HG03457 (cell line): Measurements from ENCODE around the gene GGA2.
"Not testable (repeated sequence)": the region's sequence is repeated elsewhere in the genome, so short reads cannot be mapped to it uniquely, and the experiment has no call there.

Source experiments
- ATAC-seq: cut with Tn5 transposase; IDR thresholded peaks from one replicate; pipeline ENCODE4 v1.9.1; 2021; ENCODE audit warnings: moderate number of reproducible peaks; ENCODE audit not compliant: unreplicated experiment

The GGA2 gene

DNA sequence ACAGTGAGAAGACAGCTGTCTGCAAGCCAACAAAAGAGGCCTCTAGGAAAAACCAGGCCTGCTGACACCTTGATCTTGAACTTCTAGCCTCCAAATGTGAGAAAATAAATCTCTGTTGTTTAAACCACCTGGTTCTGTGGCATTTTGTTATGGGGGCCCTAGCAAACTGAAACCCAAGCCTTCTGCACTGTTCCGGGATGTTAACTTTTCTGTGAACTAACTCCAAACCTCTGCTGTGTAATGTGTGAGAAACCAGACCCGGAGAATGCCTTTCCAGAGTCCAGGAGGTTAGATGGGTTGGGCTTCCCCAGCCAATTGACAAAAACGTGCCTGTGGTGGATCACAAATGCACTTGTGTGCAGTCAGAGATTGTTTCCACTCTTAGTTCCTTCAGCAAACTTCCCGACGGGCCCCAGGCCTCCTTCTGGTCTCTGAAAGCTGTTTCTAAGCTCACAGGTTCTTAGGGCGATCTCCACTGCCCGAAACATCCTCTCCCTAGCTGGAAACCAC is 13.6 kb upstream of the GGA2 start:
- ATAC-seq: no peak

DNA sequence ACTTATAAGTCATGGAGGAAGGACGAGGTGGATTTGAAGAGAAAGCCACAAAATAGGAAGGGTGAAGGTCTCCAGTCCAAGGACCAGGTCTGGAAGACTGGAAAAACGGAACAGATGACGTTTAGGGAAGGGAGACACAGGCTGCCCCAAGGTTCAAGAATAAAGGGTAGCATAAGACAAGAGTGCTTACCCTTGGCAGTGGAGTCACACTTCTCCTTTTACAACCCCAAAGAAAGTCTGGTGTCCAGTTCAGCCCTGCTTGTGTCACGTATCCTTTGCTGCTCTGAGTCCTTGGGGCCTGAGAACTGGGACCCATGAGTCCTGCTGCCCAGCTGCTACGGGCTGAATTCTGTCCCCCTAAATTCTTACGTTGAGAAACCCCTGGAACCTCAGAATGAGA is 13.0 kb upstream of the GGA2 start:
- no peak for ATAC-seq

DNA sequence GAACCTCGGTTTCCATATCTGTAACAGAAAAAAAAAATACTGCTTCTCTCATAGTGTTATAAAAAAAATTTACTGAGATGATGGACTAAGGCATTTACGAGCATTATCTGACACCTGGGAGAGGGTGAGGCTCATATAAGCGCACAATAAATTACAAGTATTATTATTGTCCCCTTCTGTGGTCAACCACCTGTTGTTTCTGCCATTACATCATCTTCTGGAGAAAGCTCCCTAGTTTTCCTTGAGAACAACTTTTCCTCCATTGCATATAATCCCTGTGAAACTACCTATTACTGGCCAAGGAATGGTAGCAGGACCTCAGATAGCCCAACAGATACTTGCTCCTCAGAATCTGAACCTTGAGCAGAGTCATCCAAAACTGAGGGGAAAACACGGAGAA is 11.7 kb upstream of the GGA2 start:
- no peak for ATAC-seq

DNA sequence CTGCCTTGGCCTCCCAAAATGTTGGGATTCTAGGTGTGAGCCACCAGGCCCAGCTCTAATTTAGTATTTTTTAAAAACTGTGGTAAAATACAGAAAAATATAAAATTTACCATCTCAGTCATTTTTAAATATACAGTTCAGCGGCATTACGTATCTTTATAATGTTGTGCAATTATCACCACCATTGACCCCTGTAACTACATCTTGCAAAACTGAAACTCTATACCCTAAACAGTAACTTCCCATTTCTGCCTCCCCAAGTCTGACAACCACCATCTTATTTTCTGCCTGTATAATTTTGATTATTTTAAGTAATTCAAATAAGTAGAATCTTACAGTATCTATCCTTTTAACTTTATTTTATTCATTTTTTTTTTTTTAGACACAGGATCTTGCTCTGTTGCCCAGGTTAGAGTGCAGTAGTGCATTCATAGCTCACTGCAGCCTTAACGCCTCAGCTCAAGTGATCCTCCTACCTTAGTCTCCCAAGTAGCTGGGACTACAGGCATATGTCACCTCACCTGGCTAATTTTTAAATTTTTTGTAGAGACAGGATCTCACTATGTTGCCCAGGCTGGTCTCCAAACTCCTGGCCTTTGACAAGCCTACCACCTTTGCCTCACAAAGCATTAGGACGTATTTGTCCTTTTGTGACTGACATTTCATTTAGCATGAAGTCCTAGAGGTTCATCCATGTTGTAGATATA is 10.9 kb upstream of the GGA2 start:
- ATAC-seq: no peak

DNA sequence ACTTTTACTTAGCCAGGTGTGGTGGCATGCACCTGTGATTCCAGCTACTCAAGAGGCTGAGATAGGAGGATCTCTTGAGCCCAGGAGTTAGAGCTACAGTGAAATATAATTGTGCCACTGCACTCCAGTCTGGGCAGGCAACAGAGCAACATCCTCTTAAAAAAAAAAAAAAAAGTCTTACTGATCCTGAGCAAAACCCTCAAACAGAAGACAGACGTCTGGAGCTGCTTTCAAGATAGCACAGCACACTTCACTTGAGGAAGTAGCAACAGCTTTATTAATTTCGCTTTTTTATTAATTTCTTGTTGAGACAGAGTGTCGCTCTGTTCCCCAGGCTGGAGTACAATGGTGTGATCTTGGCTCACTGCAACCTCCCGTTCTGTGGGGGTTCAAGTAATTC is 10.2 kb upstream of the GGA2 start:
- no peak for ATAC-seq

DNA sequence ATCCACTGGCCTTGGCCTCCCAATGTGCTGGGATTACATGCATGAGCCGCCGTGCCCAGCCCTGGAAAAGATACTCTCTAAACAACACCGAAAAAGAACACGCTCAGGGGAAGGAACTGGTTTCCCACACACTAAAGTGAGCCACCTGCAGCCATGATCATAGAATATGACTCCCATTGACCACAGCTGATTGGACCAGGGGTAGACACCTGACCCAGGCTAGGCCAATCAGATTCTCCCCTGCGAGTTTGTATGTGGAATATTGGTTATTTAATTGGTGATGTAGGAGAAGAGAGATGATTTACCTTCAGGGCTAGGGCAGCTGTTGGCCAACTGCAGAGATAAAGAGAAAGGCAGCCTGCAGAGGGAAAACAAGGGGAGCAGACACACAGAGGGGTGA is 9.0 kb upstream of the GGA2 start:
- ATAC-seq: no peak

DNA sequence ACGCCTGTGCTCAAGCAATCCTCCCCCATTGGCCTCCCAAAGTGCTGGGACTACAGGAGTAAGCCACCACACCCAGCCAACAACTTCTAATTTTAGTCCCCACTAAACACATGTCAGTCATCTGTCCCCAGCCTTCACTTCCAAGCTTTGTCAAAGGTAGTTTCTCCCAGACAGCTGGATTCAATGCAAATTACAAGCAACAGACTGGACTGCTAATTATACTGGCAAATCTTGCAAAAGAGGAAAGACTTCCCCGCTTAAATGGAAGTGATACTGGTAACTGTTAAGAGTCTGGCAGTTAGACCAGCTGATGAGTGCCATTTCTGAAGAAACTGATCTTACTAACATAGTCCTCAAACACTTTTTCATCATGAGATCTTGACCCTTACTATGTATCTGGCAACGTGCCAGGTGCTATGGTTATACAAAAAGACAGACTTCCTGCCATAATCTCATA is 8.2 kb upstream of the GGA2 start:
- no peak for ATAC-seq

DNA sequence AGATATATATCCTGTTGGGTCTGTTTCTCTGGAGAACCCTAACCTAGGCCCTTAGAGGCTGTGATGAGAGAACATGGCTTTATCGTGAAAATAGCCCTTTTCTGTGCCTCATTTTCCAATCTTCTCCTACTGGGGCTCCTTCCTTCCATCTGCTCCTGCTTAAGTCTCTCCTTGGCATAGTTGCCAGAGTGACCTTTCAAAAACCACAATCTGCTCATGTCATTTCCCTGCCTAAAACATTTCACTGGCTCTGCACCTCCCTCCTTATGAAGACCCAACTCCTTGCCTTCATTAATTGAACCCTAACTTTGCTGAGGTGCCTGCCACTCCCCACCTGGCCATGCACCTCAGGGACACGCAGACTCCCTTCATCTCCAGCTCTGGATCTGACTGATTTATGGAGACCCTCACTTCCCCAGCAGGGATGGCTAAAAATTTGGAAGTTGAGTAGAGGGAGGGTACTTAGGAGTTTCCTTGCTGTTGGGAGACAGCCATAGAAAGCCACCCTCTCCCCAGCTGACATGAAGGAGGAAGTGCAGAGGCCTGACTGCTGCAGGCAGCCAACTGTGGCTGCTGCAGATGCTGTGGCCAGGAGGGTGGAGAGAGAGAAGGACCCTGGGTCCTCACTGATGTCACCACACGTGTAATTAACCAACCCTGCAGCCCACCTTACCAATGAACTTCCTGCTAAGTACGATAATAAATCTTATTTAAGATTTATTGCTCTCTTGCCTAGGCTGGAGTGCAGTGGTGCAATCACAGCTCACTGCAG is 6.3 kb upstream of the GGA2 start:
- no peak for ATAC-seq

DNA sequence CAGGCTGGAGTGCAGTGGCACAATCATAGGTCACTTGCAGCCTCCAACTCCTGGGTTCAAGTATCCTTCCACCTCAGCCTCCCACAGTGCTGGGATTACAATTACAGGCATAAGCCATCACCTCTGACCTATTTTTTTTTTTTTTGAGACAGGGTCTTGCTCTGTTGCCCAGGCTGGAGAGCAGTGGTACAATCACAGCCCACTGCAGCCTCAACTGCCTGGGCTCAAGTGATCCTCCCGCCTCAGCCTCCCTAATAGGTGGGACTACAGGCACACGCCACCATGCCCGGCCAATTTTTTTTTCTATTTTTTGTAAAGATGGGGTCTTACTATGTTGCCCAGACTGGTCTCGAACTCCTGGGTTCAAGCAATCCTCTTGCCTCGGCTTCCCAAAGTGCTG is 5.6 kb upstream of the GGA2 start:
- ATAC-seq: no peak

DNA sequence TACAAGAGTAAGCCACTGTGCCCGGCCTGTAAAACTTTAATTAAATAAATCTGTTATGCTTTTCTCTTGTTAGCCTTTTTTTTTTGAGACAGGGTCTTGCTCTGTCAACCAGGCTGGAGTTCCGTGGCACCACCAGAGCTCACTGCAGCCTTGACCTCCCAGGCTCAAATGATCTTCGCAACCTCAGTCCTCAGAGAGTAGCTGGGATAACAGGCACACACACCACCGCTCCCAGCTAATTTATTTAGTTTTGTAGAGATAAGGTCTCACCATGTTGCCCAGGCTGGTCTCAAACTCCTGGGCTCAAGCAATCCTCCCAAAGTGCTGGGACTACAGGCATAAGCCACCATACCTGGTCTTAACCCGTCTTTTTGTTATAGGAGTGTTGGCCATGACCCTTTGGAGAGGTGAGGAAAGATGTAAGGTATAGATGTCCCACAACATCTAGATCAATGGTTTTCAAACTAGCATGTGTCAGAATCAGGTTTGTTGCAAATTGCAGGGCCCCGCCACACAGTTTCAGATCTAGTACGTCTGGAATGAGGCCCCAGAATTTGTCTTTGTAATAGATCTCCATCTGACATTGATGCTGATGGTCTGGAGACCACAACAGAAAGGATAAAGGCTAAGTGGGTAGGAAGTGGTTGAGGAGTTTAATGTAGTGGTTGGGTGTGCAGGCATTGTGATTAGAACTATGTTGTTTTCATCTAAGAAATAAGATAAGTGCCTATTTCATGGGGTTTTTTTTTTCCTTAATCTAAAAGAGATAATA is 4.3 kb upstream of the GGA2 start:
- no peak for ATAC-seq

DNA sequence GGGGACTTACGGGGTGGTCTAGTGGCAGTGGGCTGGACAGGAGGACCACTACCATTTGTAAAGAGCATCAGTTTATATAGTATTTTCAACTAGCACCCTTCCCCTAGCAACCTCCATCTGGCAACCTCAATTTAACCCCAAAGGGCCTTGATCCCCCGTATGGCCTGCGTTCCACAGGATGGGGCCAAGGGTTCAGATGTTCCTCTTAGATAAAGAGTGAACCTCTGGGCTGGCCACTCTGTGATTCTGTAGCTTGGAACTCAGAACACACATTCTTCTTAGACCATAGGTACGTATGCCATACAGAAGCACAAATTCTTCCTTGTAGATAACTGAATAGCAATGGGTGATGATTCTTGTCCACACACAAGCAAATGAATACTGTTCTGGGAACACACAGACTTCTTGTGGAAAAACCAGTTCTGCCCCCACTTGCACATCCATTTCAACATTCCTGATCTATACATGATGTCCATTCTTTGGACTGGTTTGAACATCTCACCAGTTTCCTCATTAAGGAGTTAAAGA is 1.9 kb upstream of the GGA2 start:
- ATAC-seq: no peak

DNA sequence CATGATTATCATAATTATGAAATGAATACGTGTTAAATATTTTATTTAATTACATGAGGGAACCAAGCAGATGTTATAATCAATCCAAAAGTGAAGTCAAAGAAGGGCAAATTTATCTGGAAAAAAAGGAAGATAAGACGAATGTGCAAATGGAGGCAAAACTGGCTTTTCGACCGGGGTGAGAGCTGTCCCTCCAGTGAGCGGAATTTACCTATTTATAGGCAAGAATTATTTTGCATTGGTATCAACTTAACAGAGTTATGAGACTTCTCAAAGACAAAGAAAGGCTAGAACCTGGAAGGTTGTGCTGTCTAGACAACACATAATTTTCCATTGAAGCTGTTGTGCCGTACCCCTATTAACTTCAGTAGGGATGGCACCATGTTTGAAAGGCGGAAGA is 1.4 kb upstream of the GGA2 start:
- ATAC-seq: no peak

DNA sequence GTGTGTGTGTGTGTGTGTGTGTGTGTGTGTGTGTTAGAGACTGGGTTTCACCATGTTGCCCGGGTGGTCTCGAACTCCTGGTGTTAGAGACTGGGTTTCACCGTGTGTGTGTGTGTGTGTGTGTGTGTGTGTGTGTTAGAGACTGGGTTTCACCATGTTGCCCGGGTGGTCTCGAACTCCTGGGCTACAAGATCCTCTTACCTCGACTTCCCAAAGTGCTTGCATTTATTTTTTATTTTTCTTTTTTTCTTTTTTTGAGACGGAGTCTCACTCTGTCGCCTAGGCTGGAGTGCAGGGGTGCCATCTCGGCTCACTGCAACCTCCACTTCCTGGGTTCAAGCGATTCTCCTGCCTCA is 599 bp upstream of the GGA2 start:
- ATAC-seq: not testable (repeated sequence)

DNA sequence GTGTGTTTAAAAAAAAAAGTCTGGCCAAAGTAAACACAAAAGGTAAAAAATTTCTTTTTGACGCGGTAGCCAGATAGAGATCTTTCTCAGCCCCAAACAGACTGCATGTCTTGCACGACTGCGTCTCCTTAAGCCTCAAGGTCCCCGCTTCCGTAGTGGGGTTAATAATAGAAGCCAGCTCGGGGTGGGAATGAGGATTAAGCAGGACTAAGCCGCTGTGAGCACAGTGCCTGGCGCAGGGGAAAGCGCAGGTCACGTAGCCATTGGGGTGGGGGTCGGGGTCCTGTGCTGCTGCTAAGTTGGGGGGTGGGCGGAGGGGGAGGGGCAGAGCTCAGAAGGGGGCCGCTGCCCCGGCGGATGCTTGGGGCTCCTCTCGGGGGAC is 521 bp downstream of the GGA2 start:
- no peak for ATAC-seq

DNA sequence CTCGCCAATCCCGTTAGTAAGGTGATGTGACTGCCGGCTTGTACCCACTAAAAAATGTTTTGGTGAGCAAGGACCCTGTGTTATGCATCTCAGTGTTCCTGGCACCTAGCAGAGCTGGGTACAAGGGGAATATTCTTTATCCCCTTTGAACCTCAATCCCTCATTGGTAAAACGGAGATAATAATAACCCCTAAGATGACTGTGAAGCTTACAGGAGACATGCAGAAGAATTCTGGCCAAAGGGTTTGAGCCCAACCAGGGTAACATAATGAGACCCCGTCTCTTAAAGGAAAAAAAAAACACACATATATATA is 896 bp downstream of the GGA2 start:
- no peak for ATAC-seq

DNA sequence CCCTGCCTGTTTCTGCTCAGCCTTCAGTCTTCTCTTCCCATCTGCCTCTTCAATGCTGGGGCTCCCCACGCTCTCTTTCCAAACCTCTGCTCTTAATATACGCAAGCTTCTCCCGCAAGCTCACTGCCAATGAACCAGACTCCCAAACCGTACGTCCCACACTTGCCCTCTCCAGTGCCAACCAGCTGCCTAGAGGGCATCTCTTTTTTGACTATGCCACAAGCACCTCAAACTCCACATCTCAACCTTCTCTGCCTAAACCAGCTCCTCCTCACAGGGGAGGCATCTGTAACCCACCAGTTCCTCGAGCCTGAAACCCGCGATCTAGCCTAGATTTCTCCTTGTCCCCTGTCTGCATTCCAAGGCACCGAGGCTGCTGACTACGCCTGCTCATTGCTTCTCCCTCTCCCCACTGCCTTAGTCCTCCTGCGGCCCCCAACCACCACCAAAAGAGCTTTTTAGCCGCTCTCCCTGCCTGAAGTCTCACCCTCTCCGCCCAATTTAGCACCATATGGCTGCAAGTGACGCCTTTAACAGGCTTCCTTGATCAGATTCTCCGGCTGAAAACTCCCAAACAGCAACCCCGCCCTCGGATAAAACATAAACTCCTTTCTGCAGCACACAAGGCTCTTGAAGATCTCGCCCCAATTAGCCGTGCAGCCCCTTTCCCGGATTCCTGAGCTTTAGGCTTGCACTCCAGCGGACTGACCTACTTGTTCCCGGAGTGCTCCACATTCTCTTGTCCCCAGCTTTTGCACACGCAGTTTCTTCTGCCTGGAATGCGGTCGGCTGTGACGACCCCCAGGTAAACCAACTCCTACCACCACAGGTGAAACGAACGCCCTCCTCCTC is 1.5 kb downstream of the GGA2 start:
- ATAC-seq: no peak

DNA sequence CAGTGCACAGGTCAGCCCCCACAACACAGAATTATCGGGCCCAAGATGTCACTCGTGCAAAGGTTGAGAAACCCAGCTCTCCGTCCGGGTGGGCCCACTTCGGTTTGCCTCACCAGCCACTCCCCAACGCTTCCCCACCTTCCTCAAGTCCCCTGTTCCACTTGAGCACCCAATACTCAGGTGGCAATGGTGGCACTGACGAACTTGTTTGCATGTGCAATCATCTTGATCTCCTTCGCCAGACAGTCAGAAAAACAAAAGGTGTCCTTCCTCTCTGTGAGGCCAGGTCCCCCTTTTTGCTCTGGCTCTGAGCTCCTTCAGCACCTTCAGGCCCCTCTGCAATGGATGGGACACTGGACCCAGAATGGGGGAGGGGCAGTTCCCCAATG is 3.7 kb downstream of the GGA2 start:
- ATAC-seq: no peak

DNA sequence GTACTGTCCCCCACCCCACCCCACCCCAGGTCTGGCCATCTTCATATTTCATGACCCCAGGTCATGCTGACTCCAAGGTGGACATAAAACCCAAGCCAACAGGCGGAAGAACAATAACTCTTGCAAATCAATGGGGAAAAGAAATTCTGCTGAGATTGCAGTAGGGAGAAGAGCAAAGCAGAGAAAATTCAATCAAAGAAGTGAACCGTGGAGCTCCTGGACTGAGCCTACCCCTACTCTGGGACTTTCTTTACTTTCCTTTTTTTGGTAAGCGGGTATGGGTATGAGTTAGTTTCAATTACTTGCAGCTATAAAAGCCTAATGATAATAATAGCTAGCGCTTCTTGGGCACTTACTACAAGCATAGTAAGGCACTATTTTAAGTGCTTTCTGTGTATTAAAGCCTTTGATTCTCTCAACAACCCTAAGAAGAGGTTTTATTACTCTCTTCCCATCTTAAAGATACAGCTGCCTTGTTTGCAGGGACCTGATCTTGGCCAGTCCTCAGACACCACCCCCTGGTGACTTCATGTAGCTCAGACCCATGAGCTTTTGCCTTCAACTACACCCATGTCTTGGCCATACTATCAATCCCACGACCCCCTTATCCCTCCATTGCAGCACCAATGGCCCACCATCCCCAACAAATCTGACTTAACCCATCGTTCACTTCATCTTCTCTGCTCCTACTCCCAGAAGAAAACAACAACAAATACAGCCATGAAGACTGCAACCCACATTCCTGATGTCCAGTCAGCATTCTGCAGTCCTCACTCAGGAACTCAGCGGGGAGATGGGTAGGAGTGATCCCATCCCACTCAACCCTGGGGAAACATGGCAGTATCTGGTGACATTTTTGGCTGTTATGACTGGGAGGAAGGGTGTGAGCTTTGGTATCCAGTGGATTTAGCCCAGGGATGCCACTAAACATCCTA is 4.4 kb downstream of the GGA2 start:
- ATAC-seq: no peak

DNA sequence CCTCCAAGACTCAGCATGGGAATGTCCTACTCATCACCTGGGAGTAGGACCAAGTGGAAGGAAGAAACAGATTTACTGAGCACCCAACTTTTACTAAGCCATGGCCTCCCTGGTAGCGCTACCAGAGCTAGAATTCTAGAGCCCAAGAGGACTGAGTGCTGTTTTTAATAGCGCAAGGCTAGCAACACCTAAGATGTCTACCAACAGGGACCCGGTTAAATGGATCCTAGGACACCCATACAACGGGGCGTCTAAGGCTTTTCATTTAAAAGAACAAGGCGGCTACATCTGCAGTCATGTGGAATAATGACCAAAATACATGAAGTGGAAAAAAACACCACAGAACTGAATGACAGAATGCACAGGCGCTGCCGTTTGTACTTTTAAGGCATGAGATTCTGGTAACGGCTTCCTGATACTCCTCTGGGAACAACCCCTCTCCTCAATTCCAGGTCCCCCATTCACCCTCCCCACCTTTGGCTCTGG is 5.1 kb downstream of the GGA2 start:
- no peak for ATAC-seq
